Middle frontal gyrus (tissue), 1 donor: ENCODE results near the gene CD6.
"Not testable (repeated sequence)": the region's sequence is repeated elsewhere in the genome, so short reads cannot be mapped to it uniquely, and the experiment has no call there.

Experiments used
- DNase-seq: peaks from one replicate; pipeline ENCODE4 v3.0.0-alpha.2; 2015; ENCODE audit warnings: low spot score; ENCODE audit errors: extremely low spot score

Gene CD6

GRCh38 chr11:60951904-60952741 lies 19.4 kb upstream of the CD6 start, which contains the start of gene SLC15A3:
Gene SLC15A3, minus strand, starts transcription at chr11:60952176. Its CDS starts 625 bp downstream, at chr11:60951551.
- DNase-seq, result no peak

GRCh38 chr11:60952742-60953170 lies 18.7 kb upstream of the CD6 start:
- DNase-seq, result no peak

- no peak for DNase-seq
Observed at GRCh38 chr11:60953781-60954180, 17.7 kb upstream of the CD6 start.

GRCh38 chr11:60954421-60954820 lies 17.1 kb upstream of the CD6 start:
- DNase-seq, result no peak

- DNase-seq, result no peak
Observed at GRCh38 chr11:60955571-60955970, 15.9 kb upstream of the CD6 start.

- no peak for DNase-seq
Observed at GRCh38 chr11:60957188-60957587, 14.3 kb upstream of the CD6 start.

- no peak for DNase-seq
Observed at GRCh38 chr11:60959431-60959830, 12.0 kb upstream of the CD6 start.

- DNase-seq, result no peak
Observed at GRCh38 chr11:60960405-60960804, 11.1 kb upstream of the CD6 start.

GRCh38 chr11:60964801-60965200 lies 6.7 kb upstream of the CD6 start:
- no peak for DNase-seq

- DNase-seq, result no peak
Observed at GRCh38 chr11:60966890-60967289, 4.6 kb upstream of the CD6 start.

GRCh38 chr11:60968223-60968622 lies 3.3 kb upstream of the CD6 start:
- no peak for DNase-seq

- no peak for DNase-seq
Observed at GRCh38 chr11:60970369-60970774, 1.1 kb upstream of the CD6 start.

- DNase-seq, result no peak
Observed at GRCh38 chr11:60970890-60971289, 590 bp upstream of the CD6 start.

- no peak for DNase-seq
Observed at GRCh38 chr11:60972182-60973030, 926 bp downstream of the CD6 start.

GRCh38 chr11:60973699-60974098 lies 2.2 kb downstream of the CD6 start:
- no peak for DNase-seq

- not testable (repeated sequence) for DNase-seq
Observed at GRCh38 chr11:60974316-60974715, 2.8 kb downstream of the CD6 start.

- no peak for DNase-seq
Observed at GRCh38 chr11:60974726-60975125, 3.2 kb downstream of the CD6 start.

- DNase-seq, result no peak
Observed at GRCh38 chr11:60977224-60977623, 5.7 kb downstream of the CD6 start.

GRCh38 chr11:60977836-60978235 lies 6.4 kb downstream of the CD6 start:
- no peak for DNase-seq

GRCh38 chr11:60978546-60979380 lies 7.3 kb downstream of the CD6 start:
- DNase-seq, result no peak

GRCh38 chr11:60981515-60981914 lies 10.0 kb downstream of the CD6 start:
- DNase-seq, result no peak
